GM18499 (cell line): ENCODE results near the gene ASTN1.
"Not testable (repeated sequence)": the region's sequence is repeated elsewhere in the genome, so short reads cannot be mapped to it uniquely, and the experiment has no call there.

Experiments used
- ATAC-seq: cut with Tn5 transposase; IDR thresholded peaks from one replicate; pipeline ENCODE4 v1.9.1; 2021; ENCODE audit warnings: moderate number of reproducible peaks; ENCODE audit not compliant: insufficient read depth, unreplicated experiment

The ASTN1 gene

DNA sequence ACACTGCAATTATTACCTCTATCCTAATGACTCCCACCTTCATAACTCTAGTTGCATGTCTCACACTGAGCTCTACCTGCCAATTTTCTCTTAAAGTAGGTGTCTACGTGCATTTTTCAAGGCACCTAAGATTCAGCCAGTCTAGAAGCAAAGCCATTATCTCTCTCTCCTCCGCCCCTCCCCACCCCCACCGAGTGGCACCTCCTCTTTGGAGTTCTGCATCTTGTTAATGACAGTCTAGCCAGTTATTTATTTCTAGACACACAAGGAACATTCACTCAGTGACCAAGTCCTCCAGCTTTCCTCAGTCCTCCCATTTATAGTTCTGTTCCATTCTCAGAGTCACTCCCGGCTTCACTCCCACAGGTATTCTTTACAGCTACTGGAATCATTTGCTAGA, 47.6 kb downstream of the ASTN1 start:
- no peak for ATAC-seq

DNA sequence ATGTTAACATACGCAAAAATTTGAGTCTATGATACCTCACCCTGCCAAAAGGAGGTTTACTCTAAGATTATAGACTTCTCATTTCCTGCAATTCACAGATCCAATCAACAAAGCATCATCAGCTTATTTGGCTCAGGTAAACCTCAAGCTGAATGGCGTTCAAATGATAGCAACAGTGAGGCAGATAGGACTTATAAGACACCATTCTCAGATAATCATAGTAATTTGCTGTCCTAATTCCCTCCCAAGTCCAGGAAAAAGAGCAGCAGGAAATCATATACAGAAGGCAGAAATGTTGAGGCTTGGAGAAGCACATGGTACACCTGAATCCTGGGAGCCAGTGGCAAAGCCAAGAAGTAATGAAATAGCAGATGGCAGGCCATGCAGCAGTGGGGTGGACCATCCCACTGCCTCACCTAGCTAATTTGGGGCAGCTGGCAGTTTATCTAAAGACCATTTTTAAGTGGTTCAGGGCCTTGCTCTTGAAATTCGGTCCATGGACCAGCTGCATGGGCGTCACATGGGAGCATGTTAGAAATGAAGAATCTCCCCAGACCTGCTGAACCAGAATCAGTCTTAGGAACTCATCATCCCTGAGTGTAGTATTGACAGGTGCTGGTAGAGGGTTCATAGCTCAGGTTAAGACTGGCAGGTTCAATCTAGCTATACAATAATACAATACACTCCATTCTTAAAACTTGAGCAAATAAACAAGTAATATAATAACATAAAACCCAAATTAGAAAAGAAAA, 57.7 kb downstream of the ASTN1 start:
- ATAC-seq: no peak

DNA sequence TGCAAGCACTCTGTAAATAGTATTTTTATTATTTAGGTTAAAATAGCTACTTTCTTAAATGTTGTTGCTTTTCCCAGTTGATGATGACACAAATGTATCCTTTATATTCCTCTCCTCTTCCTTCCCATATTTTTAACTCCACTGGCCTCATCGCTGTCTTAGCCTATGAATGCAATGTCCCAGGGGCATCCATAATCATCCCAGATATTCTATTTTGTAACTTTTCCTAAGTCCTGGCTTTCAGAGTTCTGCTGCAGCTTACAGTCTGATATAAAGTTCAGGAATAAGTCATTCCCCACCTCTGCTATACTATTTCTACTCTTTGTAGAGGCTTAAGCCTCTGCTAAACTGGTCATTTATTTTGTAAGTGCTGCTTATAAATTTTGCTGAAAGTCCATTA, 58.3 kb downstream of the ASTN1 start:
- ATAC-seq: no peak

GRCh38 chr1:177103005-177103852, 61.3 kb downstream of the ASTN1 start:
- ATAC-seq: no peak

DNA sequence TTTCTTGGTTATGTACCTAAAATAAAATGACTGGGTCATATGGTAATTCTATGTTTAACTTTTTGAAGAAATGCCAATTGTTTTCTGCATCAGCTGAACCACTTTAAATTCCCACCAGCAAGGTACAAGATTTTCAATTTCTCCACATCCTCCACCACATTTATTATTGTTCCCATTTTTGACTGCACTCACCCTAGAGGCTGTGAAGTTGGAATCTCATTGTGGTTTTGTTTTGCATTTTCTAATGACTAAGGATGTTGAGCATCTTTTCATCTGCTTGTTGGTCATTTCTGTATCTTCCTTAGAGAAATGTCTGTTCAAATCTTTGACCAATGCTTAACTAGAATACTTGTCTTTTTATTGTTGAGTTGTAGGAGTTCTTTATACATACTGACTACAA, 72.5 kb downstream of the ASTN1 start:
- no peak for ATAC-seq

DNA sequence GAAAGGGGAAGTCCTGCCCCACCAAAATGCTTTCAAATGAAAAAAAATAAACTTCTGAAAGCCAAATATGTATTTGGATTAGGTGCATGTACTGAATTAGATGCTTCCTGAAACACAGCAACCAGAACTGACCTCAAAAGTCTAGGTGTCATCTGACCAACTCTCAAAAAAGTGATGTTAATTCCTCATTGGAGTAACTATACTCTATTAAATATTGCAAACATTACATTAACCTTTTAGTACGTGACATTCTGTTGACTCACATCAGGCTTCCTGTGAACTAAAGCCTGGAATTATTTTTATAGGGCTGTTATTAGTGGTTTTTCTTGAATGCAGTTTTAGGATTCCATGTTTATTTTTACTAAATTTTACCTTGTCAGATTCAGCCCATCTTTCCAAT, 73.5 kb downstream of the ASTN1 start:
- ATAC-seq: no peak

DNA sequence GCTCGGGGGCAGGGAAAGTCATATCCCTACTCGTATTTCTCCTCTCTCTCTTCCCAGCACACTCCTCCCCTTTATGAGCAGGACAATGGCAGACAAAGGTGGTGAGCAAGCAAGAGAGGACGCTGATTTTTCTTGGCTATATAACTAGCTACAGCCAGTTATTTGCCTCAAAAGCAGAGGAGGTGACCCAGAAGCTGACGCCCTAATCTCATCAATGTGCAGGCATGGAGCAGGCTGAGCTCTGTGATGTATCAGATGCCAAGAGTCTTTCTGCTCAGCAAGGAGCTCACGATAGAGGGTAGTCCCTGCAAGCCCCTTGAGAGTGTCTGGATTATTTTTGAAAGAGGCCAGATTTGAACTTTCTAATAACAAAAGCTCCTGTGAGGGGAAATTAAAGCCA, 75.5 kb downstream of the ASTN1 start:
- ATAC-seq: no peak

GRCh38 chr1:177082855-177083693, 81.4 kb downstream of the ASTN1 start:
- no peak for ATAC-seq

DNA sequence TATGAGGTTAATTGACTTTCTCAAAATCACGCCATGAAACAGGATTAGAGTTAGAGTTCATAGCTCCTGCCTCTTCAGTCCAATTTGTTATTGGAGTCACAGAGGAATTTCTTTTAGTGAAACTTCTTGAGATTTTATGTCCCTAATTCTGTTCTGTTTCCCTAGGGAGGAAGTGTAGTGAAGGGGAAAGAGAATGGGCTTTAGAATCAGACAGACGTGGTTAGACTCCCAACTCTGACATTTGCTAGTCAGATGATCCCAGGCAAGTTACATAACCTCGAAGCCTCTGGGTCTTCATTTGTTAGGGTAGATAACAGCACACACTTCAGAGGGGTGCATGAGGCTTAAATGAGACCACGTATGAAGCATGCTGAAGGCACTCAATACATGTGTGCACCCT, 83.9 kb downstream of the ASTN1 start:
- no peak for ATAC-seq

DNA sequence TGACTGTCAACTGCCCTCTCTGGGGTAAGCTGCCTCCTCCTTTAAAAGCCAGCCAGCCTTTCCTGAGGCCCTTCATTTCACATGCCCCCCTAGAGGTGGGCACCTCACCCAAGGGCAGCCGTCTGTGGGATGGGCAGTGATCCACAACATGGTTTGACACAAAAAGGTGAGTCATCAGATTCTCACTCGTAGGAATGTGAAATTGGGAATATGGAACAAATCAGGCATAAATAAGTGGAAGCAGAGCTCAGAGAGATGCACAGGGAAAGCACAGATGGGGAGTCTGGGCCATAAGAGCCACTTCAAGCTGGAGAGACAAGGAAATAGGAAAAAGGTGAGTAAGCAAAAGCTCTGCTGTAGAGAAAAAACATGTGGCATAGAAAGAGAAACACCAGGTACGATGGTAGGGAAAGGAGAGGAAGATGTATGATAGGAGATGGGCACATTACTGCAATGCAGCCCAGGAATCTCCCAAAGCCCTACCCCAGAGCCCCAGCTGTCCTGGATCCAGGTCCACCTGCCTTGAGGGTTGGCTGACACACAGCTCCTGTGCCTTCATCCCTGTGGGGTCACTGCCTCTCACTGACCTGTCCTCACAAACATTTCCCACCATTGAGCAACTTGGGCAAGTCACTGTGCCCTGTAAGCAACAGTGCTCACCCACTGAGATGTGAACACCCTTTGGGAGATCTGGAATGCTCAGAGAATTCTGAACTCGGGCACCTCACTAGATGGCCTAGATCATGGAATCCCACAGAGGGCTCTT, 86.6 kb downstream of the ASTN1 start:
- no peak for ATAC-seq

- no peak for ATAC-seq
These were observed 87.5 kb downstream of the ASTN1 start for GRCh38 chr1:177077006-177077405.

GRCh38 chr1:177074811-177075210, 89.7 kb downstream of the ASTN1 start:
- not testable (repeated sequence) for ATAC-seq

DNA sequence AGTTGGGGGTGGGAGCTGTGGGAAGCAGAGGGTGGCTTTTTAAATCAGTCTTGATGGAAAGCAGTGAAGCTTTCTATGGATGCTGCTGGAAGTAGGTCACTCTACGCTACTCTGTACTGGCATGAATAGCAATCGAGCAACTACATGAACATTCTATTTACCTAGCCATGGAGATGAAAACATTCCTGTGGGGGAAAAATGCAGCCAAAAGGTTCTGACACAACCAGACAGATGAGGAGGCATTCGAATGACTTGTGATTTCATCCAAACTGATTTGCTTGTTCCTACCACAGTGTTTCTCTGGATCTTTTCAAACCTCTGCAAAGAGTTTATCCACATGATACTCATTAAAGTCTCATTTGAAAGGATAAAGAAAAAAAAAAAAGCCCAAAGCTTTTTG, 95.0 kb downstream of the ASTN1 start:
- ATAC-seq: no peak

DNA sequence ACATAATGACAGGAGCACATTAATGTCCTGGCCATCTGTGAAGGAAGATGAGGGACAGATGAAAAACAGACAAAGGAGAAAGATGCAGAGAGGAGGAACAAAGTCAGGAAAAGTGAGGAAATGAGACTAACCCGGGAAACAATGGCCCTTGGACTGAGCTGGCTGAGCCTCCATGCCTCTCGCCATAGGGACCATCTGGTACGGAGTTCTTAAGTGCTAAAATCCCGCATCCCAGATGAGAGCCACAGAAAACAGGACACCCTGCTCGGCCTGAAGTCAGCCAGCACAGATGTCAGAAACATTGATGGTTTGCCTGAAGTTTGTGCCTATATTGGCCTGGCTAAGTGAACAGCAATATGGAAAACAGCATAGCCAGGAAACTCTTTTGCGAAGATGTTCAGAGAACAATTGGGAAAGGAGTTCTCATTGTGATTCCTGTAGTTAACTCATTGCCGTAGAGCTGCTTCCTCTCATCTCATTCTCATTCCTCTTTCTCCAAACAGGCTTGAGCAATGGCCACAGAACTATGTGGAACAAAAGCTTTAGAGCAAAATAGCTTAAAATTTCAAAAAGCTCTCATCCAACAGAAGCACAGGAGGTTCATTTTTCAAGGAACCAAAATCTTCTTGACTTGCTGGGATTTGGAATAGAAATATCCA, 96.6 kb downstream of the ASTN1 start:
- no peak for ATAC-seq

GRCh38 chr1:177065430-177065829, 99.1 kb downstream of the ASTN1 start:
- no peak for ATAC-seq

DNA sequence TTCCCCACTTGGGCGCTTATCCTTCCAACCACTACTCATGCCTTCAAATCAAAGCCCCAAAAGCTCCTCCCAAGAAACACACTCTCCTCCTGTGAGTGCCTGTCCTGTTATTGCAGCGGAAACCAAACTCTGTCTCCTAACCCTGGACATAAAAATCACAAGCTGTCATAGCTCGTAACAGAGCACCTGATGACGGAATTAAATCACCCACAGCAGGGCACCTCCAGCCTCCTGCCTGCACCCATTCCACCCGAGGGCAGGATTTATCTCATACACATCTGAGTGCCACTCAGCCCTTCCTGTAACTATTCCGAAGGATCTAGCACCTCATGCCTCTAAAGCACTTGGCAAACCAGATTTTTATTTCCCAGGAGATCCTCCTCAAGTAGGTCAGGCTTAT, 100.9 kb downstream of the ASTN1 start:
- ATAC-seq: no peak

DNA sequence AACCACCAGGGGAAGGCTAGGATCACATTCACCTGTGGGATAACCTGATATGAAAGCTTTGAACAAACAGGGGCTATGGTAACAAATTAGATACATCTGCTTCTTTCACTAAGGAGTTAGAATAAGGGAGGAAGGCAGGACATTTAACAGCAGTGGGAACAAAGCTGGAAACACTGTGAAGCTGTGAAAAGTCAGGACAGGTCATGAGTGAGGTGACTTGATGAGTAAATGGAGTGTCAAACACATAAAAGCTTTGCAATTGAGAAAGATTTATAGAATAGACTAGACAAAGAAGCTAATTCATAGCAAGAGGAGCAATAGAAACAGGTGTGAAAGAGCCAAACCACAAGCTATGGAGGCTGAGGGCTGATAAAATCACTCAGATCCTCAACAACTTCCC, 110.0 kb downstream of the ASTN1 start:
- no peak for ATAC-seq

DNA sequence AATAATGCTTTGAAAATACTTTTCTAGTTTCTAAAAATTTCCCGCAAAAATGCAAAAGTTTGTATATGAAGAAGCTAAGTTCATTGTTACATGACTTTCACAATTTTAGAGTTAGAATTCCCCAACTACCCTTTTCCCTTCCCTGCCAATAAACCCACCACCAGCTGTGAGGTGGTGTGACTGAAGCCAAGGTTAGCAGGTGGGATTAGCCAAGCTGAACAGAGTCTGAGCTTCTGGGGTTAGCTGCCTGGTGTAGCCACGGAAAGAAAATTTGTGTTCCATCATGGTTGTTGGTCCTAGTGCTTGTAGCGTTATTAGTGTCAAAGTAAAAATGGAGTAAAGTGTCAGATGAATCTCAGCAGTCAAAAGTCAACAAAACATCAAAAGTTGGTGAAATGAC, 110.9 kb downstream of the ASTN1 start:
- ATAC-seq: no peak

- no peak for ATAC-seq
These were observed 116.0 kb downstream of the ASTN1 start for GRCh38 chr1:177048314-177049069.
